ENCODE data around the gene TMEM109. TPM values are rescaled to one million over a fixed set of nuclear protein-coding genes. Genes with fewer than 3 reads are reported as not detected.

Gene TMEM109
- total RNA-seq, 1 experiment from 2014 or later, result 26.8 TPM

DNA sequence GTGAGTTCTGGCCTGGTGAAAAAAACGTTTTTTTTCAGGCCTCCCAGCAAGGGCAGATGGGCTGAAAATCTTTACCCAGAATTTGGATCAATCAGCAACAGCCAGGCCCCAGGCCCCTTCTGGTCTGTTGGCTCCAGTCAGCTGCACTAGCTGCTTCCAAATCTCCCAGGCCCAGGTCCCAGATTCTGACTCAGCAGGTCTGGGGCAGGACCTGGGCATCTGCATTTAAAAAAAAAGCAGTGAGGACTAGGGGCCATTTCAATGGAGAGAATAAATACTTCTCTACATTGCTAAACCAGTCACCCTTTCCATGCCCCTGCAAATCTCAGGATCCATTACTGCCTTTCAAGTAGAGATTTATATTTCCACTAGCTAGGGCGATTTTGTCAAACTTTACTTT, 33.7 kb downstream of the TMEM109 start:
- no peak for TF ChIP-seq JAZF1 (CRISPR knock-in tag; IDR thresholded peaks at IDR 0.05)
- Mint-ChIP-seq H3K36me3 (no peaks in the 10 kb centered on the region), H3K4me1 (peaks cover 31% of the 10 kb centered on the region), H3K27me3 (ENCODE audit: low read depth) (peaks cover 35% of the 10 kb centered on the region), H3K27ac (peak overlapping the region; percentile 36; the same call in 1 of the 2 replicates), H3K4me3 (no peak overlapping the region), H3K9me3 (no peaks in the 10 kb centered on the region)
- ChIA-PET CTCF (interaction anchor here (0.7 to 1.0 kb wide), 2 partner anchors 23 to 48 kb away, joined by 3 to 6 read pairs; no protein-coding TSS in a partner anchor), POLR2A (no interaction called here)
- no peak for ATAC-seq
- DNase-seq (ENCODE audit: low spot score), result no peak

DNA sequence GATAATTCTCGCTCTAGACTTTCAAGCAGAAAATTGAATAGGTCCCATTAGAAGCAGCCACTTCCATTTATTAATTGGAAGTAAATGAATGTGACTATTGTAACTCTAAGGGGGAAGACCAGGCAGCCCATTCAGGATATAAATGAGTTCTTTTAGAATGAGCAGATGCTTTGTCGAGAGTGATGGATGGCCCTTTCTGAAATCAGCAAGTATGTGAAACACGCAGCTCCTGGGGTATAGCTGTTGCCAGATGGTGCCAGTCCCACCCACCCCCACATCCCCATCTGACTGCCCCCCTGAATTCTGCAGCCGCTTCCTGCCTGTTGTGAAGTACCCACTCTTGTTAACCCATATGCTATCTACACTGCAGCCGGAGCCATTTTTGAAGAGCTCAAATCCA, 34.3 kb downstream of the TMEM109 start:
- ChIA-PET POLR2A (interaction anchor here (0.6 kb wide), 1 partner anchor 28 kb away, joined by 3 read pairs; no protein-coding TSS in a partner anchor), CTCF (interaction anchor here (0.6 to 1.0 kb wide), 3 partner anchors 22 to 49 kb away, joined by 3 to 9 read pairs (median 6); no protein-coding TSS in a partner anchor)
- TF ChIP-seq SMAD4 (CRISPR knock-in tag; IDR thresholded peaks at IDR 0.05) (no peak), KAT7 (CRISPR knock-in tag; IDR thresholded peaks at IDR 0.05; ENCODE audit: borderline replicate concordance) (no peak)
- no peak overlapping the region for H3K4me3 Mint-ChIP-seq
- ATAC-seq (no peak), DNase-seq (ENCODE audit: low spot score) (no peak)
- peaks cover 35% of the 10 kb centered on the region for H3K4me1 Mint-ChIP-seq
- H3K36me3 Mint-ChIP-seq, result no peaks in the 10 kb centered on the region
- H3K9me3 Mint-ChIP-seq, result no peaks in the 10 kb centered on the region
- peaks cover 39% of the 10 kb centered on the region for H3K27me3 Mint-ChIP-seq (ENCODE audit: low read depth)
- no peak overlapping the region for H3K27ac Mint-ChIP-seq

DNA sequence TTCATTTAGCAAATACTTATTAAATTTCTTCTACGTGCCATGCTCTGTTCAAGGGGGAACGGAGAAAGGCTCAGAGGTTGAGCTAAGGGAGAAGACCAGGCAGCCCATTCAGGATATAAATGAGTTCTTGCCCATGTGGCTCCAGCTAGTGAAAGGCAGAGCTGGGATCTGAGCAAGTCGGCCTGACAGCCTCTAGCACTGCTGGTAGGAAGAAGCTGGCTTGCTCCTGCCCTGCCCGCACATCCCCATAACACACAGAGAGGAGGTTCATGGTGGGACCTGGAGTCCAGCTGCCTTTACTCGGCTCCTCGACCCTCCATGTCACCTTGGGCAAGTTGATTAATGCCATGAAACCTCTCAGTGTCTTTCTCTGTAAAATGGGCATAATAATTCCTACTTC, 36.1 kb downstream of the TMEM109 start:
- H3K27ac Mint-ChIP-seq, result no peak overlapping the region
- H3K36me3 Mint-ChIP-seq, result no peaks in the 10 kb centered on the region
- ChIA-PET CTCF (interaction anchor here (1.2 to 2.0 kb wide), 6 partner anchors 20 to 202 kb away, joined by 4 to 7 read pairs (median 6); partner anchors contain the start of gene TMEM109), POLR2A (interaction anchor here (1.5 kb wide), 1 partner anchor 36 kb away, joined by 5 read pairs; the partner anchor contains the start of gene TMEM109)
- H3K9me3 Mint-ChIP-seq, result no peaks in the 10 kb centered on the region
- DNase-seq (ENCODE audit: low spot score) (no peak), ATAC-seq (no peak)
- H3K27me3 Mint-ChIP-seq (ENCODE audit: low read depth), result peaks cover 42% of the 10 kb centered on the region
- H3K4me3 Mint-ChIP-seq, result peak overlapping the region; percentile 63
- no peak for TF ChIP-seq HMGA2 (CRISPR knock-in tag; IDR thresholded peaks at IDR 0.05)
- TF ChIP-seq E2F1 (CRISPR knock-in tag; IDR thresholded peaks at IDR 0.05), result no peak
- no peak for TF ChIP-seq ZNF219 (CRISPR knock-in tag; IDR thresholded peaks at IDR 0.05; ENCODE audit: borderline replicate concordance)
- no peak for TF ChIP-seq ZNF396 (CRISPR knock-in tag; IDR thresholded peaks at IDR 0.05; ENCODE audit: borderline replicate concordance)
- TF ChIP-seq NFATC4 (CRISPR knock-in tag; IDR thresholded peaks at IDR 0.05), result no peak
- TF ChIP-seq PRDM15 (CRISPR knock-in tag; IDR thresholded peaks at IDR 0.05), result no peak
- no peak for TF ChIP-seq ZBTB21 (CRISPR knock-in tag; IDR thresholded peaks at IDR 0.05; ENCODE audit: borderline replicate concordance)
- peaks cover 35% of the 10 kb centered on the region for H3K4me1 Mint-ChIP-seq

DNA sequence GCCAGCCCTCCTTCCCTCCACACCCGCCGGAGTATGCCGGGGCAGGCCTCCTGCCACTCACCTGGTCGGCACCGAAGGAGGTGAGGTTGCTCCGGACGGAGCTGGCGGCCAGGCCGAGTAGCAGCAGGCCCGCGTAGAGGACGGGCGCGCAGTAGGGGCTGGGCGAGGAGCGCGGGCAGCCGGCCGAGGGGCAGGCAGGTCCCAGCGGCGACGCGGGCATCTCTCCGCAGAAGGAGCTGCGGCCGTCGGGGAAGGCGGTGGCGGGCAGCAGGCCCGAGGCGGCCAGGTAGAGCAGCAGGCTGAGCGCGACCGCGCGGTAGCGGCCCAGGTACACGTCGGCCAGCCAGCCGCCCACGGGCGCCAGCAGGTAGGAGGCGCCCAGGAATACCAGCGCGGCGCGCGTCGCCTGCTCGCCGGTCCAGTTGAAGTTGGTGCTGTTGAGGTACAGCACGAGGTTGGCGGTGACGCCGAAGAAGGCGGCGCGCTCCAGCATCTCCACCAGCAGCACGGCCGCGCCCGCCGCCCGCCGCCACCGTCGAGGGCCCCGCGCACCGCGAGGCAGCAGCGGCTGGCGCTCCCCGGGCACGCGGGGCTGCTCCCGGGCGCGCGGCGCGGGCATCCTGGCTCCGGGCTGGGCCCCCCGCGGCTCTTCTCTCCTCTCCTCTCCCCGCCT, 37.1 kb downstream of the TMEM109 start:
- ChIA-PET POLR2A (interaction anchor here (1.5 kb wide), 1 partner anchor 37 kb away, joined by 5 read pairs; the partner anchor contains the start of gene TMEM109), CTCF (interaction anchor here (1.2 to 2.2 kb wide), 5 partner anchors 35 to 201 kb away, joined by 4 to 7 read pairs (median 5); partner anchors contain the start of gene TMEM109)
- peak; percentile 51 for DNase-seq (ENCODE audit: low spot score)
- Mint-ChIP-seq H3K4me1 (peaks cover 35% of the 10 kb centered on the region), H3K27ac (no peak overlapping the region), H3K36me3 (no peaks in the 10 kb centered on the region), H3K27me3 (ENCODE audit: low read depth) (peaks cover 42% of the 10 kb centered on the region), H3K9me3 (no peaks in the 10 kb centered on the region), H3K4me3 (peak overlapping the region; percentile 69)
- peak; percentile 38 for ATAC-seq
- TF ChIP-seq NR3C1 (CRISPR knock-in tag; conservative IDR thresholded peaks at IDR 0.05; ENCODE audit: low read depth), result peak; percentile 78; the same call in 1 of the 2 replicates
- TF ChIP-seq RELA (CRISPR knock-in tag; IDR thresholded peaks at IDR 0.05; ENCODE audit: borderline replicate concordance), result peak; percentile 77; the same call in 1 of the 2 replicates
- TF ChIP-seq ZNF416 (CRISPR knock-in tag; IDR thresholded peaks at IDR 0.05), result no peak
- TF ChIP-seq, protein P1, sequence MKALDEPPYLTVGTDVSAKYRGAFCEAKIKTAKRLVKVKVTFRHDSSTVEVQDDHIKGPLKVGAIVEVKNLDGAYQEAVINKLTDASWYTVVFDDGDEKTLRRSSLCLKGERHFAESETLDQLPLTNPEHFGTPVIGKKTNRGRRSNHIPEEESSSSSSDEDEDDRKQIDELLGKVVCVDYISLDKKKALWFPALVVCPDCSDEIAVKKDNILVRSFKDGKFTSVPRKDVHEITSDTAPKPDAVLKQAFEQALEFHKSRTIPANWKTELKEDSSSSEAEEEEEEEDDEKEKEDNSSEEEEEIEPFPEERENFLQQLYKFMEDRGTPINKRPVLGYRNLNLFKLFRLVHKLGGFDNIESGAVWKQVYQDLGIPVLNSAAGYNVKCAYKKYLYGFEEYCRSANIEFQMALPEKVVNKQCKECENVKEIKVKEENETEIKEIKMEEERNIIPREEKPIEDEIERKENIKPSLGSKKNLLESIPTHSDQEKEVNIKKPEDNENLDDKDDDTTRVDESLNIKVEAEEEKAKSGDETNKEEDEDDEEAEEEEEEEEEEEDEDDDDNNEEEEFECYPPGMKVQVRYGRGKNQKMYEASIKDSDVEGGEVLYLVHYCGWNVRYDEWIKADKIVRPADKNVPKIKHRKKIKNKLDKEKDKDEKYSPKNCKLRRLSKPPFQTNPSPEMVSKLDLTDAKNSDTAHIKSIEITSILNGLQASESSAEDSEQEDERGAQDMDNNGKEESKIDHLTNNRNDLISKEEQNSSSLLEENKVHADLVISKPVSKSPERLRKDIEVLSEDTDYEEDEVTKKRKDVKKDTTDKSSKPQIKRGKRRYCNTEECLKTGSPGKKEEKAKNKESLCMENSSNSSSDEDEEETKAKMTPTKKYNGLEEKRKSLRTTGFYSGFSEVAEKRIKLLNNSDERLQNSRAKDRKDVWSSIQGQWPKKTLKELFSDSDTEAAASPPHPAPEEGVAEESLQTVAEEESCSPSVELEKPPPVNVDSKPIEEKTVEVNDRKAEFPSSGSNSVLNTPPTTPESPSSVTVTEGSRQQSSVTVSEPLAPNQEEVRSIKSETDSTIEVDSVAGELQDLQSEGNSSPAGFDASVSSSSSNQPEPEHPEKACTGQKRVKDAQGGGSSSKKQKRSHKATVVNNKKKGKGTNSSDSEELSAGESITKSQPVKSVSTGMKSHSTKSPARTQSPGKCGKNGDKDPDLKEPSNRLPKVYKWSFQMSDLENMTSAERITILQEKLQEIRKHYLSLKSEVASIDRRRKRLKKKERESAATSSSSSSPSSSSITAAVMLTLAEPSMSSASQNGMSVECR (CRISPR knock-in tag; IDR thresholded peaks at IDR 0.05; ENCODE audit: borderline replicate concordance), result 0 out of 2 replicates have a peak, but pooled peaks have one; percentile 18
- TF ChIP-seq, protein P2, sequence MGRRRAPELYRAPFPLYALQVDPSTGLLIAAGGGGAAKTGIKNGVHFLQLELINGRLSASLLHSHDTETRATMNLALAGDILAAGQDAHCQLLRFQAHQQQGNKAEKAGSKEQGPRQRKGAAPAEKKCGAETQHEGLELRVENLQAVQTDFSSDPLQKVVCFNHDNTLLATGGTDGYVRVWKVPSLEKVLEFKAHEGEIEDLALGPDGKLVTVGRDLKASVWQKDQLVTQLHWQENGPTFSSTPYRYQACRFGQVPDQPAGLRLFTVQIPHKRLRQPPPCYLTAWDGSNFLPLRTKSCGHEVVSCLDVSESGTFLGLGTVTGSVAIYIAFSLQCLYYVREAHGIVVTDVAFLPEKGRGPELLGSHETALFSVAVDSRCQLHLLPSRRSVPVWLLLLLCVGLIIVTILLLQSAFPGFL (CRISPR knock-in tag; IDR thresholded peaks at IDR 0.05; ENCODE audit: borderline replicate concordance), result no peak
